Astrocyte of the cerebellum (primary cell): ENCODE results near the gene RFX1.

Source experiments
- DNase-seq: peaks from one replicate; pipeline ENCODE4 v3.0.0-alpha.2; 2011; ENCODE audit warnings: low read depth
- H3K4me3 ChIP-seq: 2 replicates; pipeline ENCODE4 v1.5.1; 2011; ENCODE audit warnings: mild to moderate bottlenecking, low read depth, low read length, moderate library complexity
- CTCF ChIP-seq: IDR thresholded peaks from 2 replicates; pipeline ENCODE4 v1.5.1; 2012; ENCODE audit warnings: low read length, low read depth, moderate library complexity, mild to moderate bottlenecking; ENCODE audit errors: missing control alignments
- in situ Hi-C: cut with HindIII; loops from 2 replicates; pipeline ENCODE4 v1.10.0; 2017; ENCODE audit warnings: low sequenced_read_pairs

The RFX1 gene

GRCh38 chr19:13920524-13920923 is 85.6 kb downstream of the RFX1 start:
- no peak for DNase-seq
- in situ Hi-C loops: no loop called here
- TF ChIP-seq CTCF: no peak
- no peak overlapping the region for H3K4me3 ChIP-seq

- in situ Hi-C loops: no loop called here
- H3K4me3 ChIP-seq: no peak overlapping the region
- TF ChIP-seq CTCF: no peak
These were observed 87.3 kb downstream of the RFX1 start for GRCh38 chr19:13918726-13919411.

GRCh38 chr19:13917888-13918406 is 88.2 kb downstream of the RFX1 start:
- in situ Hi-C loops: no loop called here
- TF ChIP-seq CTCF: no peak
- no peak overlapping the region for H3K4me3 ChIP-seq
- no peak for DNase-seq

More at GRCh38 chr19:13918726-13919411, 87.3 kb downstream of the RFX1 start:
- DNase-seq: no peak

- in situ Hi-C loops: no loop called here
- no peak for DNase-seq
- H3K4me3 ChIP-seq: no peak overlapping the region
These were observed 91.3 kb downstream of the RFX1 start for GRCh38 chr19:13914777-13915176.

GRCh38 chr19:13913352-13913751 is 92.8 kb downstream of the RFX1 start:
- no peak for TF ChIP-seq CTCF
- in situ Hi-C loops: no loop called here

More at GRCh38 chr19:13914777-13915176, 91.3 kb downstream of the RFX1 start:
- TF ChIP-seq CTCF: no peak

More at GRCh38 chr19:13913352-13913751, 92.8 kb downstream of the RFX1 start:
- DNase-seq: no peak
- no peak overlapping the region for H3K4me3 ChIP-seq
